Gastroesophageal sphincter (tissue), 4 donors: Measurements from ENCODE around the gene ARID1B. TPM values are rescaled to one million over a fixed set of nuclear protein-coding genes. Genes with fewer than 3 reads are reported as not detected.

Source experiments
- ATAC-seq: fragments of 150-250 bp; one replicate; pipeline ENCODE4 v1.9.1; 2016; ENCODE audit warnings: mild to moderate bottlenecking, moderate library complexity
- H3K27ac ChIP-seq, 4 donors: fragments of 200-600 bp; sonication (generic) in 3 of 4; 1 replicate in 3 of 4; 2 replicates in 1 of 4; pipeline ENCODE4 v1.5.1; 2016 to 2019
- H3K27me3 ChIP-seq: fragments of 200-600 bp; sonication (generic); one replicate; pipeline ENCODE4 v1.5.1; 2019
- H3K36me3 ChIP-seq, 2 donors: fragments of 200-600 bp; sonication (generic); one replicate each; pipeline ENCODE4 v1.5.1; 2019; ENCODE audit warnings: control low read depth in 1 of 2
- H3K4me1 ChIP-seq, 3 donors: fragments of 200-600 bp; sonication (generic); 1 replicate in 2 of 3; 2 replicates in 1 of 3; pipeline ENCODE4 v1.5.1; 2016 to 2019; ENCODE audit warnings: control low read depth in 2 of 3
- H3K4me3 ChIP-seq, 2 donors: fragments of 200-600 bp; sonication (generic); one replicate each; pipeline ENCODE4 v1.5.1; 2019; ENCODE audit warnings: mild to moderate bottlenecking in 1 of 2, moderate library complexity in 1 of 2
- H3K9me3 ChIP-seq, 3 donors: fragments of 200-600 bp; sonication (generic); one replicate each; pipeline ENCODE4 v1.5.1; 2017 to 2019; ENCODE audit warnings: control low read depth in 2 of 3
- EP300 ChIP-seq: sonication (generic); formaldehyde crosslinking; IDR thresholded peaks from one replicate; pipeline ENCODE4 v1.6.1; 2017; ENCODE audit warnings: antibody characterized with exemption, mild to moderate bottlenecking
- POLR2A ChIP-seq, 2 donors: fragments of 450-650 bp; IDR thresholded peaks; one replicate each; pipeline ENCODE4 v1.6.1; 2017; ENCODE audit warnings: antibody characterized with exemption in 2 of 2, mild to moderate bottlenecking in 2 of 2, moderate library complexity in 1 of 2
- POLR2AphosphoS5 ChIP-seq: sonication (generic); formaldehyde crosslinking; IDR thresholded peaks from one replicate; pipeline ENCODE4 v1.6.1; 2017; ENCODE audit warnings: antibody characterized with exemption
- WGBS, 2 donors: methylation state at CpG; one replicate each; pipeline ENCODE4 v1.1.5; 2018; ENCODE audit warnings: low coverage in 1 of 2; 5-methylcytosine and 5-hydroxymethylcytosine counted together
- total RNA-seq, 4 donors: library from RNA; depleted of rRNA; stranded (reverse); fragments of >200 nt; gene quantifications; one replicate each; pipeline ENCODE4 v1.1.0, GENCODE V29; 2016
- TF ChIP-seq, protein P1 (sequence below), 4 experiments: fragments of 200-600 bp in 2 of 4; fragments of 450-650 bp in 2 of 4; sonication (generic) in 1 of 4; IDR thresholded peaks; one replicate each; pipeline ENCODE4 v1.5.1; 2017 to 2019; ENCODE audit warnings: antibody characterized with exemption in 4 of 4, mild to moderate bottlenecking in 2 of 4, moderate library complexity in 2 of 4

ARID1B gene
- total RNA-seq, 4 donors from 2014 or later, result 40.0 to 106 (median 79.7) TPM

DNA sequence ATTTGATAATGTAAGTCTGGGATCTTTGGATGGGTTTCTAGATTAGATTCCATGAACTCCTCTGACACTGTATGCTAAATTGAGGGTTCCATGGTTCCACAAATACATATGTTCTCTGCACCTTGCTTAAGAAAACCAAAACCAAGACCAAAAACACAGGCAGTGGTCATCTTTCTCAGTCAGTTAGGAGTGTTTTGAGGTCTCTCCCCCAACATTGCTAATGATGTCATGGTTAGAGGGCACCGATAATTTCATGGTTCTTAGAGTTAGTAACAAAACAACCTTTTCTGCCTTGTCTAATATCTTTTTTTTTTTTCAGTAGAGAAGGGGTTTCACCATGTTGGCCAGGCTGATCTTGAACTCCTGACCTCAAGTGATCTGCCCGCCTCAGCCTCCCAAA is 44.5 kb downstream of the ARID1B start:
- H3K27me3 ChIP-seq, result no peaks in the 10 kb centered on the region
- peaks cover 4 to 91% (median 8%) of the 10 kb centered on the region in 3 donors for H3K4me1 ChIP-seq
- WGBS, 2 donors, result 90 to 100% methylated on average over 1 to 2 of the region's 2 CpGs
- no peak overlapping the region for H3K27ac ChIP-seq
- TF ChIP-seq EP300 (no peak), POLR2AphosphoS5 (no peak), POLR2A (IDR thresholded peaks at IDR 0.05) (no peak)
- TF ChIP-seq, protein P1, sequence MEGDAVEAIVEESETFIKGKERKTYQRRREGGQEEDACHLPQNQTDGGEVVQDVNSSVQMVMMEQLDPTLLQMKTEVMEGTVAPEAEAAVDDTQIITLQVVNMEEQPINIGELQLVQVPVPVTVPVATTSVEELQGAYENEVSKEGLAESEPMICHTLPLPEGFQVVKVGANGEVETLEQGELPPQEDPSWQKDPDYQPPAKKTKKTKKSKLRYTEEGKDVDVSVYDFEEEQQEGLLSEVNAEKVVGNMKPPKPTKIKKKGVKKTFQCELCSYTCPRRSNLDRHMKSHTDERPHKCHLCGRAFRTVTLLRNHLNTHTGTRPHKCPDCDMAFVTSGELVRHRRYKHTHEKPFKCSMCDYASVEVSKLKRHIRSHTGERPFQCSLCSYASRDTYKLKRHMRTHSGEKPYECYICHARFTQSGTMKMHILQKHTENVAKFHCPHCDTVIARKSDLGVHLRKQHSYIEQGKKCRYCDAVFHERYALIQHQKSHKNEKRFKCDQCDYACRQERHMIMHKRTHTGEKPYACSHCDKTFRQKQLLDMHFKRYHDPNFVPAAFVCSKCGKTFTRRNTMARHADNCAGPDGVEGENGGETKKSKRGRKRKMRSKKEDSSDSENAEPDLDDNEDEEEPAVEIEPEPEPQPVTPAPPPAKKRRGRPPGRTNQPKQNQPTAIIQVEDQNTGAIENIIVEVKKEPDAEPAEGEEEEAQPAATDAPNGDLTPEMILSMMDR (IDR thresholded peaks at IDR 0.05), result no peak
- no peaks in the 10 kb centered on the region for H3K9me3 ChIP-seq
- H3K4me3 ChIP-seq, result no peak overlapping the region
- no peak for ATAC-seq
- no peaks in the 10 kb centered on the region for H3K36me3 ChIP-seq

- TF ChIP-seq, protein P1 (IDR thresholded peaks at IDR 0.05), result no peak
- TF ChIP-seq POLR2A (IDR thresholded peaks at IDR 0.05), result no peak
- TF ChIP-seq POLR2AphosphoS5, result no peak
- Histone ChIP-seq H3K9me3 (no peaks in the 10 kb centered on the region), H3K27me3 (no peaks in the 10 kb centered on the region), H3K27ac (no peak overlapping the region), H3K4me1 (peaks cover 4 to 91% (median 9%) of the 10 kb centered on the region in 3 donors), H3K36me3 (no peaks in the 10 kb centered on the region), H3K4me3 (no peak overlapping the region)
- ATAC-seq, result no peak
- WGBS, 2 donors, result 65 to 73% methylated on average over 7 to 12 of the region's 14 CpGs
Observed at GRCh38 chr6:156822747-156823206, 45.6 kb downstream of the ARID1B start.

DNA sequence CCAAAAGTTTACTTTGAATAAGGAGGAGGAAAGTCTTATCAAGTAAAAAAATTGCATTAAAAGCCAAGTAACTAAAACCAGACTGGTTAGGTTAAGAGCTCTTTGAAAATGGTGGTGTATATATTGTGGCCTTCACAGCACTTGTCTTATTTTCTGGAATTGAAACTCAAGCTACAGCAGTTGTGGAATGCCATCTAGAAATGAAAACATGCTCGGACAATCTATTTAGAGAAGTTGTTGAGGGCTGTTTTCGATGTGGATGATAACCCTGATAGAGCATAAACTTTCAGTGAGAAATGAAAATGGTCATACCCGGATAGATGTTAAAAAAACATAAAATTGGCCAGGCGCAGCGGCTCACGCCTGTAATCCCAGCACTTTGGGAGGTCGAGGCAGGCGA is 47.0 kb downstream of the ARID1B start:
- no peak for ATAC-seq
- WGBS, 2 donors, result 67 to 80% methylated on average over 5 to 8 of the region's 8 CpGs
- peaks cover 0 to 91% (median 16%) of the 10 kb centered on the region in 3 donors for H3K4me1 ChIP-seq
- H3K9me3 ChIP-seq, result no peaks in the 10 kb centered on the region
- H3K4me3 ChIP-seq, result no peak overlapping the region
- H3K36me3 ChIP-seq, result no peaks in the 10 kb centered on the region
- no peak overlapping the region for H3K27ac ChIP-seq
- no peaks in the 10 kb centered on the region for H3K27me3 ChIP-seq
- TF ChIP-seq EP300, result no peak
- no peak for TF ChIP-seq POLR2AphosphoS5
- no peak for TF ChIP-seq POLR2A (IDR thresholded peaks at IDR 0.05)
- TF ChIP-seq, protein P1 (IDR thresholded peaks at IDR 0.05), result no peak

DNA sequence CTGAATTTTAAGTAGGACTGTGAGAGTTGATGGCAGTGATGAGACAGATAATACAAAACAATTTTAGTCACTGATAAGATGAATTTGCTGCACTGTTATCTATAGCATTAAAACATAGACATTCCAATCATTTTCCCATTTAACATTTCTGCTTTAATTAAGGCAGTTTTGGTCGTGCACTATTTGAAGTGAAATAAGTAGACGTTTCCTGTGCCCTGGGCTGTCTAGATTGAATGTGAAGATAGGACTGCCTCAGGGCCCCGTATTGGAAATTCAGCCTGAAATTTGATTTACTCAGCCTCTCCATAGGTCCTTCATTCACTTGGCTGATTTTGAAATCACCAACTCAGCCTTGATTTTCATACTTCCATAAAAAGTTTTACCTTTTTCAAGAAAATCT is 48.3 kb downstream of the ARID1B start:
- peaks cover 0 to 5% of the 10 kb centered on the region in 2 donors for H3K36me3 ChIP-seq

More for the DNA sequence above, 48.3 kb downstream of the ARID1B start:
- TF ChIP-seq POLR2AphosphoS5, result no peak
- TF ChIP-seq POLR2A (IDR thresholded peaks at IDR 0.05), result no peak
- TF ChIP-seq EP300, result no peak
- TF ChIP-seq, protein P1 (IDR thresholded peaks at IDR 0.05), result no peak
- 20 to 37% methylated on average over 3 of the region's 3 CpGs for WGBS, 2 donors
- no peaks in the 10 kb centered on the region for H3K9me3 ChIP-seq
- H3K27me3 ChIP-seq, result no peaks in the 10 kb centered on the region
- no peak overlapping the region for H3K4me3 ChIP-seq
- H3K27ac ChIP-seq, result no peak overlapping the region
- no peak for ATAC-seq
- peaks cover 0 to 78% (median 16%) of the 10 kb centered on the region in 3 donors for H3K4me1 ChIP-seq
